ENCODE data around the gene TEKT2.

Gene TEKT2

GRCh38 chr1:36096500-36097432, 12.9 kb downstream of the TEKT2 start:
- no peak overlapping the region for H3K9ac ChIP-seq (ENCODE audit: low read depth, low read length)
- no peaks in the 10 kb centered on the region for H3K9me3 ChIP-seq (ENCODE audit: control insufficient read depth, insufficient read depth, low read length)
- H3K4me3 ChIP-seq (ENCODE audit: low read depth, low read length), result no peak overlapping the region
- H3K27me3 ChIP-seq (ENCODE audit: control insufficient read depth, insufficient read depth, low read length), result no peaks in the 10 kb centered on the region
- H3K36me3 ChIP-seq (ENCODE audit: control insufficient read depth, insufficient read depth, low read length), result peaks cover 31% of the 10 kb centered on the region
- no peaks in the 10 kb centered on the region for H3K4me1 ChIP-seq (ENCODE audit: control insufficient read depth, insufficient read depth, low read length)

- Histone ChIP-seq H3K9me3 (ENCODE audit: control insufficient read depth, insufficient read depth, low read length) (no peaks in the 10 kb centered on the region), H3K4me1 (ENCODE audit: control insufficient read depth, insufficient read depth, low read length) (no peaks in the 10 kb centered on the region), H3K27me3 (ENCODE audit: control insufficient read depth, insufficient read depth, low read length) (no peaks in the 10 kb centered on the region), H3K4me3 (ENCODE audit: low read depth, low read length) (no peak overlapping the region), H3K36me3 (ENCODE audit: control insufficient read depth, insufficient read depth, low read length) (peaks cover 20% of the 10 kb centered on the region), H3K9ac (ENCODE audit: low read depth, low read length) (no peak overlapping the region)
Measured at GRCh38 chr1:36097693-36098585, 14.0 kb downstream of the TEKT2 start.

- H3K36me3 ChIP-seq (ENCODE audit: control insufficient read depth, insufficient read depth, low read length), result peaks cover 12% of the 10 kb centered on the region
- H3K27me3 ChIP-seq (ENCODE audit: control insufficient read depth, insufficient read depth, low read length), result no peaks in the 10 kb centered on the region
- H3K9me3 ChIP-seq (ENCODE audit: control insufficient read depth, insufficient read depth, low read length), result no peaks in the 10 kb centered on the region
- H3K4me1 ChIP-seq (ENCODE audit: control insufficient read depth, insufficient read depth, low read length), result no peaks in the 10 kb centered on the region
- no peak overlapping the region for H3K4me3 ChIP-seq (ENCODE audit: low read depth, low read length)
- H3K9ac ChIP-seq (ENCODE audit: low read depth, low read length), result no peak overlapping the region
Measured at GRCh38 chr1:36098650-36099365, 14.9 kb downstream of the TEKT2 start.

- Histone ChIP-seq H3K4me3 (ENCODE audit: low read depth, low read length) (no peak overlapping the region), H3K9ac (ENCODE audit: low read depth, low read length) (no peak overlapping the region)
Measured at GRCh38 chr1:36099681-36100341, 15.9 kb downstream of the TEKT2 start.

GRCh38 chr1:36100376-36100775, 16.5 kb downstream of the TEKT2 start:
- no peak overlapping the region for H3K4me3 ChIP-seq (ENCODE audit: low read depth, low read length)
- H3K36me3 ChIP-seq (ENCODE audit: control insufficient read depth, insufficient read depth, low read length), result no peaks in the 10 kb centered on the region
- H3K9me3 ChIP-seq (ENCODE audit: control insufficient read depth, insufficient read depth, low read length), result no peaks in the 10 kb centered on the region
- H3K4me1 ChIP-seq (ENCODE audit: control insufficient read depth, insufficient read depth, low read length), result no peaks in the 10 kb centered on the region
- no peak overlapping the region for H3K9ac ChIP-seq (ENCODE audit: low read depth, low read length)
- no peaks in the 10 kb centered on the region for H3K27me3 ChIP-seq (ENCODE audit: control insufficient read depth, insufficient read depth, low read length)

More at GRCh38 chr1:36099681-36100341, 15.9 kb downstream of the TEKT2 start:
- Histone ChIP-seq H3K4me1 (ENCODE audit: control insufficient read depth, insufficient read depth, low read length) (no peaks in the 10 kb centered on the region), H3K9me3 (ENCODE audit: control insufficient read depth, insufficient read depth, low read length) (no peaks in the 10 kb centered on the region), H3K36me3 (ENCODE audit: control insufficient read depth, insufficient read depth, low read length) (peaks cover 3% of the 10 kb centered on the region), H3K27me3 (ENCODE audit: control insufficient read depth, insufficient read depth, low read length) (no peaks in the 10 kb centered on the region)

GRCh38 chr1:36101546-36101945, 17.7 kb downstream of the TEKT2 start:
- Histone ChIP-seq H3K4me1 (ENCODE audit: control insufficient read depth, insufficient read depth, low read length) (no peaks in the 10 kb centered on the region), H3K27me3 (ENCODE audit: control insufficient read depth, insufficient read depth, low read length) (no peaks in the 10 kb centered on the region), H3K36me3 (ENCODE audit: control insufficient read depth, insufficient read depth, low read length) (no peaks in the 10 kb centered on the region), H3K4me3 (ENCODE audit: low read depth, low read length) (no peak overlapping the region), H3K9me3 (ENCODE audit: control insufficient read depth, insufficient read depth, low read length) (no peaks in the 10 kb centered on the region), H3K9ac (ENCODE audit: low read depth, low read length) (no peak overlapping the region)

- no peaks in the 10 kb centered on the region for H3K27me3 ChIP-seq (ENCODE audit: control insufficient read depth, insufficient read depth, low read length)
- no peak overlapping the region for H3K4me3 ChIP-seq (ENCODE audit: low read depth, low read length)
- H3K36me3 ChIP-seq (ENCODE audit: control insufficient read depth, insufficient read depth, low read length), result no peaks in the 10 kb centered on the region
- no peaks in the 10 kb centered on the region for H3K4me1 ChIP-seq (ENCODE audit: control insufficient read depth, insufficient read depth, low read length)
- H3K9ac ChIP-seq (ENCODE audit: low read depth, low read length), result peak overlapping the region; percentile 37
- no peaks in the 10 kb centered on the region for H3K9me3 ChIP-seq (ENCODE audit: control insufficient read depth, insufficient read depth, low read length)
Measured at GRCh38 chr1:36106269-36106668, 22.4 kb downstream of the TEKT2 start.

GRCh38 chr1:36107394-36107793, 23.5 kb downstream of the TEKT2 start:
- no peak overlapping the region for H3K9ac ChIP-seq (ENCODE audit: low read depth, low read length)
- H3K27me3 ChIP-seq (ENCODE audit: control insufficient read depth, insufficient read depth, low read length), result no peaks in the 10 kb centered on the region
- H3K9me3 ChIP-seq (ENCODE audit: control insufficient read depth, insufficient read depth, low read length), result no peaks in the 10 kb centered on the region
- H3K36me3 ChIP-seq (ENCODE audit: control insufficient read depth, insufficient read depth, low read length), result no peaks in the 10 kb centered on the region
- H3K4me1 ChIP-seq (ENCODE audit: control insufficient read depth, insufficient read depth, low read length), result no peaks in the 10 kb centered on the region
- H3K4me3 ChIP-seq (ENCODE audit: low read depth, low read length), result no peak overlapping the region

- Histone ChIP-seq H3K27me3 (ENCODE audit: control insufficient read depth, insufficient read depth, low read length) (no peaks in the 10 kb centered on the region), H3K4me1 (ENCODE audit: control insufficient read depth, insufficient read depth, low read length) (no peaks in the 10 kb centered on the region), H3K9ac (ENCODE audit: low read depth, low read length) (no peak overlapping the region), H3K4me3 (ENCODE audit: low read depth, low read length) (no peak overlapping the region), H3K9me3 (ENCODE audit: control insufficient read depth, insufficient read depth, low read length) (no peaks in the 10 kb centered on the region), H3K36me3 (ENCODE audit: control insufficient read depth, insufficient read depth, low read length) (no peaks in the 10 kb centered on the region)
Measured at GRCh38 chr1:36108314-36108713, 24.4 kb downstream of the TEKT2 start.

- Histone ChIP-seq H3K27me3 (ENCODE audit: control insufficient read depth, insufficient read depth, low read length) (no peaks in the 10 kb centered on the region), H3K4me1 (ENCODE audit: control insufficient read depth, insufficient read depth, low read length) (no peaks in the 10 kb centered on the region), H3K9me3 (ENCODE audit: control insufficient read depth, insufficient read depth, low read length) (no peaks in the 10 kb centered on the region), H3K9ac (ENCODE audit: low read depth, low read length) (no peak overlapping the region), H3K36me3 (ENCODE audit: control insufficient read depth, insufficient read depth, low read length) (no peaks in the 10 kb centered on the region), H3K4me3 (ENCODE audit: low read depth, low read length) (no peak overlapping the region)
Measured at GRCh38 chr1:36109041-36109679, 25.3 kb downstream of the TEKT2 start.

All from iPS-15b (cell line).